Measurements from ENCODE around the gene TCF12.

DNA sequence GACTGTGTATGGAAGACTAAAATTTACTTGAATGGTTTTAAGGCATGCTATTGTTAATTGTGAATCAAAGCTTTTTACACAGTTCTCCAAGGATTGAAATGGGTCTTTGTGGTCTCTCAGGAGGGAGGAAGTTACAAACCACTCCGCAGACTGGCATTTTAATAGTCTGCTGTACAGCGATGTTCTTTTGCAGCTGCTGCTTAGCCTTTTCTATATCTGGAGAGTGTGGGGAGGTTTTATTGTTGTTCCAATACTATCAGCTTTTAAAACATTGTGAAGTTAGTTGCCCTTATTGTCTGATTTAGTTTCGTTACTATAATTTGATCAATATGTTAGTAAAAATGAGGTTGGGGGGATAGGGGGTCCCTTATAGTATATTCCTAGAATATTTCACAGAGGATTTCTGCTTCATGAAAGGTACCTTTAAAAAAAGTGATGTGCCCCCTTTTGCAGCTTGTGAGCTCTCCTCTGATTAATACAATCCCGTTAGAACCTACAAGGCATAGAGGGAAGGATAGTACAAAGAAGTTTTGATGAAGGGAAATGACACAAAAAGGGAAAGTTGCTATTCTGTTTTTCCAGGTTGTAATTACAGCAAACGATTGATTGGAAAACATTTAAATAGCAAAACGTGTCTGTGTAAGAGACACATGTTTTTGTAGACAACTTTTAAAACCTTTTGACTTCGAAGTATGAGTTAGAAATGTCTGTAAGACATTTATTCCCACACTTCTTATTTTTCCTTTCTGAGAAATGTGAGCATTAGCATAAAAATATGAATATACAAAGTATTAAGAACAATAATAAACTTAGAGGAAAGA, 299.5 kb downstream of the TCF12 start:
- TF ChIP-seq, protein P1, sequence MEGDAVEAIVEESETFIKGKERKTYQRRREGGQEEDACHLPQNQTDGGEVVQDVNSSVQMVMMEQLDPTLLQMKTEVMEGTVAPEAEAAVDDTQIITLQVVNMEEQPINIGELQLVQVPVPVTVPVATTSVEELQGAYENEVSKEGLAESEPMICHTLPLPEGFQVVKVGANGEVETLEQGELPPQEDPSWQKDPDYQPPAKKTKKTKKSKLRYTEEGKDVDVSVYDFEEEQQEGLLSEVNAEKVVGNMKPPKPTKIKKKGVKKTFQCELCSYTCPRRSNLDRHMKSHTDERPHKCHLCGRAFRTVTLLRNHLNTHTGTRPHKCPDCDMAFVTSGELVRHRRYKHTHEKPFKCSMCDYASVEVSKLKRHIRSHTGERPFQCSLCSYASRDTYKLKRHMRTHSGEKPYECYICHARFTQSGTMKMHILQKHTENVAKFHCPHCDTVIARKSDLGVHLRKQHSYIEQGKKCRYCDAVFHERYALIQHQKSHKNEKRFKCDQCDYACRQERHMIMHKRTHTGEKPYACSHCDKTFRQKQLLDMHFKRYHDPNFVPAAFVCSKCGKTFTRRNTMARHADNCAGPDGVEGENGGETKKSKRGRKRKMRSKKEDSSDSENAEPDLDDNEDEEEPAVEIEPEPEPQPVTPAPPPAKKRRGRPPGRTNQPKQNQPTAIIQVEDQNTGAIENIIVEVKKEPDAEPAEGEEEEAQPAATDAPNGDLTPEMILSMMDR (IDR thresholded peaks at IDR 0.05), result no peak
- TF ChIP-seq POLR2A (IDR thresholded peaks at IDR 0.05), result no peak
